GM13977 (cell line): Measurements from ENCODE around the gene PIM3.

Experiments used
- DNase-seq: peaks from one replicate; pipeline ENCODE4 v3.0.0; 2012; ENCODE audit warnings: low spot score
- in situ Hi-C: fragments of 300-500 bp; cut with MboI; formaldehyde crosslinking; loops from one replicate; pipeline ENCODE4 v1.12.0; 2022; ENCODE audit warnings: low sequenced_read_pairs, low pct_unique_long_range_greater_than_20kb, mixed read lengths, inconsistent platforms; ENCODE audit not compliant: unreplicated experiment
- TF ChIP-seq, protein P1 (sequence below): IDR thresholded peaks from 2 replicates; pipeline ENCODE4 v1.5.1; 2012; ENCODE audit warnings: mild to moderate bottlenecking, control low read depth; ENCODE audit not compliant: insufficient read depth; ENCODE audit errors: extremely low read depth, missing control alignments

Gene PIM3

DNA sequence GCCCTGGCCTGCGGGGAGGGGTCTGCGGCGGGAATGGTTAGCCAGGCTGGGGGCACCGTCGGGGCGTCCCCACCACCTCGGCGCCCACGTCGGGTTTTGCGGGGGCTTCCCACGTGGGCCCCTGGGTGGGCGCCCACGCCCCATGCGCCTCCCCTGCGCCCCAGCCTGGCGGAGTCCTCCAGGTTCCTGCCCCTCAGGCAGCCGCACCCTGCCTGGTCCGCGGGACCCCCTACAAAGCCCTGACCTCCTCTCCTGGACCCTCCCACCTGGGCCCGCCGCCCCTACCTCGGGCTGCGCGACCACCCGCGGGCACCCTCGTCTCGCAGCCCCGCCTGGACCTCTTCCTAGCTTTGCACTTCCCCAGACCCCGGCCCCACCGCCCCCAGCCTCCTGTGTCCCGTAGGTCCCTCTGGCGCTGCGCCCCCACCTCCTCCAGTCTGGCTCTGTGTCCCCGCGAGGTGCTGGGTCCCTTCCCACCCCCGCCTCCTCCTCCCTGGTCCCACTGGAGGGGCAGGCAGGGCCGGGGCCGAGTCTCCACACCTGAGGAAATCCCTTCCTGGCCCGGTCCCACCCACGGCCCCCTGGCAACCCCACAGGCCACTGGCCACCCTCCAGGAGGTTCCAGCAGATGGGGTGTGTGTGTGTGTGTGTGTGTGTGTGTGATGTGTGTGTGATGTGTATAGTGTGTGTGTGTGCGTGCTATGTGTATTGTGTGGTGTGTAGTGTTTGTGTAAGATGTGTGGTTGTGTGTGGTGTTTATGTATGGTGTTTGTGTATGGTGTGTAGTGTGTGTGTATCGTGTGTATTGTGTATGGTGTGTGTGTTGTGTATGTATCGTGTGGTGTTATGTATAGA lies 11.8 kb downstream of the PIM3 start:
- TF ChIP-seq, protein P1, sequence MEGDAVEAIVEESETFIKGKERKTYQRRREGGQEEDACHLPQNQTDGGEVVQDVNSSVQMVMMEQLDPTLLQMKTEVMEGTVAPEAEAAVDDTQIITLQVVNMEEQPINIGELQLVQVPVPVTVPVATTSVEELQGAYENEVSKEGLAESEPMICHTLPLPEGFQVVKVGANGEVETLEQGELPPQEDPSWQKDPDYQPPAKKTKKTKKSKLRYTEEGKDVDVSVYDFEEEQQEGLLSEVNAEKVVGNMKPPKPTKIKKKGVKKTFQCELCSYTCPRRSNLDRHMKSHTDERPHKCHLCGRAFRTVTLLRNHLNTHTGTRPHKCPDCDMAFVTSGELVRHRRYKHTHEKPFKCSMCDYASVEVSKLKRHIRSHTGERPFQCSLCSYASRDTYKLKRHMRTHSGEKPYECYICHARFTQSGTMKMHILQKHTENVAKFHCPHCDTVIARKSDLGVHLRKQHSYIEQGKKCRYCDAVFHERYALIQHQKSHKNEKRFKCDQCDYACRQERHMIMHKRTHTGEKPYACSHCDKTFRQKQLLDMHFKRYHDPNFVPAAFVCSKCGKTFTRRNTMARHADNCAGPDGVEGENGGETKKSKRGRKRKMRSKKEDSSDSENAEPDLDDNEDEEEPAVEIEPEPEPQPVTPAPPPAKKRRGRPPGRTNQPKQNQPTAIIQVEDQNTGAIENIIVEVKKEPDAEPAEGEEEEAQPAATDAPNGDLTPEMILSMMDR = no peak
- in situ Hi-C loops = no loop called here
- no peak for DNase-seq

DNA sequence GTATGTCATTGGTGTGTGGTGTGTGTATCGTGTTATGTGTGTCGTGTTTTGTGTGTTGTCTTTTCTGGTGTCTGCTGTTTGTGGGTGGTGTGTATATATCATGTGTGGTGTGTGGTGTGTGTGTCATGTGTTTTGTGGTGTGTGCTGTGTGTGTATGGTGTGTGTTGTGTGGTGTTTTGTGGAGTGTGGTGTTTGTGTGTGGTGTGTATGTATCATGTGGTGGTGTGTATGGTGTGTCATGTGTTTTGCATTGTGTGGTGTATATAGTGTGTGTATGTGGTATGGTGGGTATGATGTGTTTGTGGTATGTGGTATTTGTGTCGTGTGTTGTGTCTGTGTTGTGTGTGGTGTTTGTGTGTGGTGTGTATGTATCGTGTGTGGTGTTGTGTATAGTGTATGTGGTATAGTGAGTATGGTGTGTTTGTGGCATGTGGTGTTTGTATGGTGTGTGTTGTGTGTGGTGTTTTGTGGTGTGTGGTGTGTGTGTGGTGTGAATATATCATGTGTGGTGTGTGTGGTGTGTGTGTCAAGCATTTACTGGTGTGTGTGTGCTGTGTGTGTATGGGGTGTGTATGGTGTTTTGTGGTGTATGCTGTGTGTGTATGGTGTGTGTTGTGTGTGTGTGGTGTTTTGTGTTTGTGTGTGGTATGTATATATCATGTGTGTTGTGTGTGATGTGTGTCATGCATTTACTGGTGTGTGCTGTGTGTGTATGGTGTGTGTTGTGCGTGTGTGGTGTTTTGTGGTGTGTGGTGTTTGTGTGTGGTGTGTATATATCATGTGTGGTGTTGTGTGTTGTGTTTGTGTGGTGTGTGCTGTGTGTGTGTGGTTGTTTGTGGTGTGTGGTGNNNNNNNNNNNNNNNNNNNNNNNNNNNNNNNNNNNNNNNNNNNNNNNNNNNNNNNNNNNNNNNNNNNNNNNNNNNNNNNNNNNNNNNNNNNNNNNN lies 12.7 kb downstream of the PIM3 start:
- no peak for DNase-seq
- in situ Hi-C loops = no loop called here
- TF ChIP-seq, protein P1 = no peak

DNA sequence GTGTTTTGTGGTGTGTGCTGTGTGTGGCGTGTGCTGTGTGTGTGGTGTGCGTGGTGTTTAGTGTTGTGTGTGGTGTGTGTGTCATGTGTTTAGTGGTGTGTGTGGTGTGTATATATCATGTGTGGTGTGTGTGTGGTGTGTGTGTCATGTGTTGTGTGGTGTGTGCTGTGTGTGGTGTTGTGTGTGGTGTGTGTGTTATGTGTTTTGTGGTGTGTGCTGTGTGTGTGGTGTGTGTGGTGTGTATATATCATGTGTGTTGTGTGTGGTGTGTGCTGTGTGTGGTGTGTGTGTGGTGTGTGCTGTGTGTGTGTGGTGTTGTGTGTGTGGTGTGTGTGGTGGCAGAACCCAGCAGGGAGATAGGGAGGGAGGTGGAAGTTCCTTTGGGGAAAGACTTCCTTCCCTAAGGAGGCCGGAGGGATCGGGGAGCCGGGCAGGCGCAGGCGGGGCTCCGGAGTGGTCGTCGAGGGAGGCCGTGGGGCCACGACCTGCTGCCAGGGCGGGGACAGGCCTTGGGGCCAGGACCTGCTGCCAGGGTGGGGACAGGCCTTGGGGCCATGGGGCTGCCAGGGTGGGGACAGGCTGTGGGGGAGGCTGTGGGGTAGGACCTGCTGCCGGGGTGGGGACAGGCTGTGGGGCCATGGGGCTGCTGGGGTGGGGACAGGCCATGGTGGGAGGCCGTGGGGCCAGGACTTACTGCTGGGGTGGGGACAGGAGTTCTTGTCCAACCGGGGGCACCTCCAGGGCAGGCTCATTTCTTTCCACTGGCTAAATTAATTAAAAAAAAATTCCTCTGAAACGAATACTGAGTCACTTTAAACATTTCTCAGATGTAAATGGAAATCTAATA lies 15.2 kb downstream of the PIM3 start:
- TF ChIP-seq, protein P1 = no peak
- peak; percentile 50 for DNase-seq

DNA sequence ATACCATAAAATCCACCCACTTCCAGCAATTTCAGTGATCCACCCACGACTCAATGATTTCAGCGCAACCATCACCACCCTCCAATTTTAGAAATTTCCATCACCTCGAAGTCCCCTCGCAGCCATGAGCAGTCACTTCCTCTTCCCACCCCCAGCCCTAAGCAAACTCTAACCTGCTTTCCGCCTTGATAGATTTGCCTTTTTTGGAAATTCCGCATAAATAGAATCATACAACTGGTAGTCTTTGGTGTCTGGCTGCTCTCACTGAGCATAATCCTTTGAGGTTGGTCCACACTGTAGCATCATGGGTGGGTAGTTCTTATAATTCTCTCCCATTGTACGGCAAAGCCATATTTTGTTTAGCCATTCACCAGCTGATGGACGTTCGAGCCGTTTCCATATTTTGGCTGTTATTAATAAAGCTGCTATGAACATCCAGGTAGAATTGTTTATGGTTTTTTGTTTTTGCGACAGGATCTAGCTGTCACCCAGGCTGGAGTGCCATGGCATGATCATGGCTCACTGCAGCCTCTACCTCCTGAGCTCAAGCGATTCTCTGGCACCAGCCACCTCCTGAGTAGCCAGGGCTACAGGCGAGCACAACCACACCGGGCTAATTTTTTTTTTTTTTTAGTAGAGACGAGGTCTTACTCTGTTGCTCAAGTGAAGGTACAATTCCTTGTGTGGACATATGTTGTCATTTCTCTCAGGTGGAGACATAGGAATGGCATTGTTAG lies 16.0 kb downstream of the PIM3 start:
- in situ Hi-C loops = no loop called here
- DNase-seq = peak; percentile 80
- TF ChIP-seq, protein P1 = no peak

More for the DNA sequence above, 15.2 kb downstream of the PIM3 start:
- in situ Hi-C loops = no loop called here

DNA sequence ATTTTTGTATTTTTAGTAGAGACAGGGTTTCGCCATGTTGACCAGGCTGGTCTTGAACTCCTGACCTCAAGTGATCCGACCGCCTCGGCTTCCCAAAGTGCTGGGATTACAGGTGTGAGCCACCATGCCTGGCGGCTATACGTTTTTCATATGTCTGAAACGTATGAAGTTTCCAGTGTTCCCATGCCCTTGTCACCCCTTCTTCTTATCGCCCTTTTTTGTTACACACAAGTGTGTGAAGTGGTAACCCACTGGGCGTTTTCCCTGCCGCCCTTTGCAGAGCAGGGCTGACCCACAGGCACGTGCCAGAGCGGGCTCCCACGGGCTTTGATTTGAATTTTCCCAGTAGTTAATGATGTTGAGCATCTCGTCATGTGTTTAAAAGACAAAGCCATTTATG lies 17.0 kb downstream of the PIM3 start:
- in situ Hi-C loops = no loop called here
- DNase-seq = no peak
- TF ChIP-seq, protein P1 = no peak
